HUES6 (cell line): ENCODE data around the gene KCNJ12.
"Not testable (repeated sequence)": the region's sequence is repeated elsewhere in the genome, so short reads cannot be mapped to it uniquely, and the experiment has no call there.

Experiments
- H3K27ac ChIP-seq: 2 replicates; pipeline ENCODE4 v1.7.0; 2013; ENCODE audit warnings: low read depth, mild to moderate bottlenecking, low read length, inconsistent platforms
- H3K27me3 ChIP-seq: 2 replicates; pipeline ENCODE4 v1.6.1; 2013; ENCODE audit warnings: low read length; ENCODE audit not compliant: control insufficient read depth, insufficient read depth
- H3K36me3 ChIP-seq: 2 replicates; pipeline ENCODE4 v1.6.1; 2013; ENCODE audit warnings: low read length; ENCODE audit not compliant: control insufficient read depth, insufficient read depth
- H3K4me1 ChIP-seq: 2 replicates; pipeline ENCODE4 v1.6.1; 2013; ENCODE audit warnings: low read length; ENCODE audit not compliant: control insufficient read depth, insufficient read depth
- H3K4me3 ChIP-seq: 2 replicates; pipeline ENCODE4 v1.5.1; 2013; ENCODE audit warnings: low read depth, low read length
- H3K9ac ChIP-seq: one replicate; pipeline ENCODE4 v1.6.1; 2013; ENCODE audit warnings: mild to moderate bottlenecking, low read length
- H3K9me3 ChIP-seq: 2 replicates; pipeline ENCODE4 v1.6.1; 2013; ENCODE audit warnings: low read depth, low read length; ENCODE audit not compliant: control insufficient read depth, insufficient read depth

KCNJ12 gene

GRCh38 chr17:21452377-21453143, 76.4 kb downstream of the KCNJ12 start:
- Histone ChIP-seq H3K27ac (no peak overlapping the region), H3K27me3 (peaks cover 23% of the 10 kb centered on the region), H3K9me3 (no peaks in the 10 kb centered on the region), H3K9ac (no peak overlapping the region), H3K4me3 (peak overlapping the region; percentile 52), H3K36me3 (no peaks in the 10 kb centered on the region), H3K4me1 (peaks cover 9% of the 10 kb centered on the region)

- Histone ChIP-seq H3K9me3 (no peaks in the 10 kb centered on the region), H3K4me3 (no peak overlapping the region), H3K4me1 (peaks cover 16% of the 10 kb centered on the region), H3K36me3 (no peaks in the 10 kb centered on the region), H3K27ac (no peak overlapping the region), H3K9ac (no peak overlapping the region), H3K27me3 (peaks cover 25% of the 10 kb centered on the region)
Observed at GRCh38 chr17:21453144-21453898, 77.2 kb downstream of the KCNJ12 start.

GRCh38 chr17:21454006-21454405, 77.8 kb downstream of the KCNJ12 start:
- H3K27ac ChIP-seq, H3K9ac ChIP-seq, H3K4me3 ChIP-seq, H3K36me3 ChIP-seq, H3K9me3 ChIP-seq: not testable (repeated sequence)
- peaks cover 31% of the 10 kb centered on the region for H3K27me3 ChIP-seq
- H3K4me1 ChIP-seq: peaks cover 18% of the 10 kb centered on the region

- Histone ChIP-seq H3K9ac (no peak overlapping the region), H3K36me3 (no peaks in the 10 kb centered on the region), H3K4me3 (no peak overlapping the region), H3K9me3 (no peaks in the 10 kb centered on the region), H3K27me3 (peaks cover 33% of the 10 kb centered on the region), H3K4me1 (peaks cover 18% of the 10 kb centered on the region), H3K27ac (no peak overlapping the region)
Observed at GRCh38 chr17:21454441-21454840, 78.3 kb downstream of the KCNJ12 start.

GRCh38 chr17:21455761-21456160, 79.6 kb downstream of the KCNJ12 start:
- Histone ChIP-seq H3K27ac (no peak overlapping the region), H3K4me3 (no peak overlapping the region), H3K9me3 (no peaks in the 10 kb centered on the region), H3K9ac (no peak overlapping the region), H3K27me3 (peaks cover 34% of the 10 kb centered on the region), H3K36me3 (no peaks in the 10 kb centered on the region), H3K4me1 (peaks cover 18% of the 10 kb centered on the region)

GRCh38 chr17:21456449-21456848, 80.3 kb downstream of the KCNJ12 start:
- H3K36me3 ChIP-seq, H3K9ac ChIP-seq, H3K27ac ChIP-seq, H3K9me3 ChIP-seq, H3K4me3 ChIP-seq: not testable (repeated sequence)
- Histone ChIP-seq H3K4me1 (peaks cover 18% of the 10 kb centered on the region), H3K27me3 (peaks cover 34% of the 10 kb centered on the region)

- H3K27me3 ChIP-seq: peaks cover 34% of the 10 kb centered on the region
- H3K9me3 ChIP-seq: no peaks in the 10 kb centered on the region
- no peak overlapping the region for H3K27ac ChIP-seq
- no peaks in the 10 kb centered on the region for H3K36me3 ChIP-seq
- peak overlapping the region; percentile 41 for H3K4me3 ChIP-seq
- H3K4me1 ChIP-seq: peaks cover 22% of the 10 kb centered on the region
- H3K9ac ChIP-seq: no peak overlapping the region
Observed at GRCh38 chr17:21457051-21458026, 81.2 kb downstream of the KCNJ12 start.

- H3K9me3 ChIP-seq: no peaks in the 10 kb centered on the region
- no peak overlapping the region for H3K9ac ChIP-seq
- H3K4me3 ChIP-seq: peak overlapping the region; percentile 41; the same call in 1 of the 2 replicates
- peaks cover 32% of the 10 kb centered on the region for H3K27me3 ChIP-seq
- peaks cover 20% of the 10 kb centered on the region for H3K4me1 ChIP-seq
- no peaks in the 10 kb centered on the region for H3K36me3 ChIP-seq
- no peak overlapping the region for H3K27ac ChIP-seq
Observed at GRCh38 chr17:21458054-21458453, 81.9 kb downstream of the KCNJ12 start.

GRCh38 chr17:21459536-21459935, 83.4 kb downstream of the KCNJ12 start:
- H3K27me3 ChIP-seq: peaks cover 32% of the 10 kb centered on the region
- H3K4me3 ChIP-seq: no peak overlapping the region
- no peaks in the 10 kb centered on the region for H3K36me3 ChIP-seq
- H3K4me1 ChIP-seq: peaks cover 33% of the 10 kb centered on the region
- H3K9me3 ChIP-seq: no peaks in the 10 kb centered on the region
- H3K27ac ChIP-seq: no peak overlapping the region
- H3K9ac ChIP-seq: no peak overlapping the region

GRCh38 chr17:21460358-21460757, 84.2 kb downstream of the KCNJ12 start:
- Histone ChIP-seq H3K4me1 (peaks cover 36% of the 10 kb centered on the region), H3K4me3 (no peak overlapping the region), H3K9me3 (no peaks in the 10 kb centered on the region), H3K36me3 (no peaks in the 10 kb centered on the region), H3K27ac (no peak overlapping the region), H3K27me3 (peaks cover 35% of the 10 kb centered on the region), H3K9ac (no peak overlapping the region)
